ENCODE data around the gene EFEMP2.
"Not testable (repeated sequence)": the region's sequence is repeated elsewhere in the genome, so short reads cannot be mapped to it uniquely, and the experiment has no call there.

Gene EFEMP2

GRCh38 chr11:65900125-65900898 lies 27.7 kb upstream of the EFEMP2 start, which contains the start of gene FOSL1:
Gene FOSL1, minus strand, starts transcription at chr11:65900388. Its CDS starts 49 bp downstream, at chr11:65900339.
- peak; percentile 76 to 77 for DNase-seq (ENCODE audit: low read depth in 2 of 2)

- DNase-seq (ENCODE audit: low read depth in 2 of 2) = no peak
Measured at GRCh38 chr11:65899356-65900124, 26.9 kb upstream of the EFEMP2 start.

GRCh38 chr11:65898656-65899355 lies 26.2 kb upstream of the EFEMP2 start:
- DNase-seq (ENCODE audit: low read depth in 2 of 2) = no peak

- DNase-seq (ENCODE audit: low read depth in 2 of 2) = no peak
Measured at GRCh38 chr11:65897020-65897471, 24.4 kb upstream of the EFEMP2 start.

- DNase-seq (ENCODE audit: low read depth in 2 of 2) = no peak
Measured at GRCh38 chr11:65896034-65896999, 23.7 kb upstream of the EFEMP2 start.

GRCh38 chr11:65895482-65895981 lies 22.9 kb upstream of the EFEMP2 start:
- no peak for DNase-seq (ENCODE audit: low read depth in 2 of 2)

GRCh38 chr11:65894034-65894591 lies 21.5 kb upstream of the EFEMP2 start:
- no peak for DNase-seq (ENCODE audit: low read depth in 2 of 2)

GRCh38 chr11:65892661-65893317 lies 20.2 kb upstream of the EFEMP2 start:
- no peak for DNase-seq (ENCODE audit: low read depth in 2 of 2)

- not testable (repeated sequence) for DNase-seq (ENCODE audit: low read depth in 2 of 2)
Measured at GRCh38 chr11:65892137-65892540, 19.5 kb upstream of the EFEMP2 start.

GRCh38 chr11:65891219-65892136 lies 18.9 kb upstream of the EFEMP2 start:
- no peak for DNase-seq (ENCODE audit: low read depth in 2 of 2)

- peak; percentile 98 to 99 for DNase-seq (ENCODE audit: low read depth in 2 of 2)
Measured at GRCh38 chr11:65890324-65891218, 18.0 kb upstream of the EFEMP2 start, which contains the start of gene CCDC85B. Gene CCDC85B, plus strand, starts transcription at chr11:65890673. Its CDS starts 111 bp downstream, at chr11:65890784.

- DNase-seq (ENCODE audit: low read depth in 2 of 2) = peak; percentile 86 to 89
Measured at GRCh38 chr11:65888163-65888814, 15.7 kb upstream of the EFEMP2 start, which contains the start of gene FIBP. Gene FIBP, minus strand, starts transcription at chr11:65888471. Its CDS starts 53 bp downstream, at chr11:65888418.

- no peak for DNase-seq (ENCODE audit: low read depth in 2 of 2)
Measured at GRCh38 chr11:65887723-65888162, 15.1 kb upstream of the EFEMP2 start.

GRCh38 chr11:65886826-65887722 lies 14.5 kb upstream of the EFEMP2 start:
- DNase-seq (ENCODE audit: low read depth in 2 of 2) = no peak

GRCh38 chr11:65885808-65886536 lies 13.4 kb upstream of the EFEMP2 start:
- DNase-seq (ENCODE audit: low read depth in 2 of 2) = no peak
